MM.1S (cell line): ENCODE results near the gene POLR3GL.

Experiments used
- EZH2 ChIP-seq: fragments of 300-600 bp; sonication (generic); optimal IDR thresholded peaks from 2 replicates; pipeline ENCODE3; 2017; ENCODE audit warnings: low read depth, mild to moderate bottlenecking, antibody characterized with exemption, low read length, mixed read lengths
- TF ChIP-seq, protein P1 (sequence below): fragments of 300-600 bp; sonication (generic); IDR thresholded peaks from 2 replicates; pipeline ENCODE4 v1.5.1; 2016; ENCODE audit warnings: antibody characterized with exemption, low read length, mixed read lengths

DNA sequence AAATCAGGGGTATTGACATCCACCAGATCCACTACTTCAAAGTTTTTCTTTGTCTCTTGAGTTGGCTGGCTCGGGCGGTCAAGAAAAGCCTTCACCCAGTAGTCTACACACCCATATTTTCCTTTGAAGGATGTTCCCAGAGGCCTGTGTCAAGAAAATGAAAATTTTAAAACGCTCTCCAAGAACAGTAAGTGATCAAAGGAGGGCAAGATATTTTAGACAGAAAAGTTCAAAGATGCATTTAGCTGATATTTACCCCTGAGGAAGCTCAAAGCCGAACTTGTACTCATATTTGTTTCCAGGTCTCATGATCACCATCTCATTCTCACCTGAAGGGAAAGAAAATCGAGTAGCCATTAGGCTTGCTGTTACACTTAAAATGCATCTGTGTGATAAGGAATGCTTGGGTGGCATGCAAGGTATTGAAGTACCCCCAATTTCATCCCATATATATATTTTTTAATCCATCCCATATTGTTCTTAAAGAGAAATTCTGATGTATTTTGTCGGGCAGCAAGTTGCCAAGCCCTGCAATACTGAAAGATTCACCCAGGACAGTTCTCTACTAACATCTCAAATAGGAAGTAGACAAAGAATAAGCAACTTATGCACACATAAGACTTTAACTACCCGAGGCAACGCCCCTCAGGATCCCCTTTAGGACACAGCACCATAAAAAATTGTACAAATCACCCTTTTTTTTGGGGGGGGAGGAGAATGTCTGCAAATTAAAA lies 30.8 kb downstream of the POLR3GL start:
- TF ChIP-seq, protein P1, sequence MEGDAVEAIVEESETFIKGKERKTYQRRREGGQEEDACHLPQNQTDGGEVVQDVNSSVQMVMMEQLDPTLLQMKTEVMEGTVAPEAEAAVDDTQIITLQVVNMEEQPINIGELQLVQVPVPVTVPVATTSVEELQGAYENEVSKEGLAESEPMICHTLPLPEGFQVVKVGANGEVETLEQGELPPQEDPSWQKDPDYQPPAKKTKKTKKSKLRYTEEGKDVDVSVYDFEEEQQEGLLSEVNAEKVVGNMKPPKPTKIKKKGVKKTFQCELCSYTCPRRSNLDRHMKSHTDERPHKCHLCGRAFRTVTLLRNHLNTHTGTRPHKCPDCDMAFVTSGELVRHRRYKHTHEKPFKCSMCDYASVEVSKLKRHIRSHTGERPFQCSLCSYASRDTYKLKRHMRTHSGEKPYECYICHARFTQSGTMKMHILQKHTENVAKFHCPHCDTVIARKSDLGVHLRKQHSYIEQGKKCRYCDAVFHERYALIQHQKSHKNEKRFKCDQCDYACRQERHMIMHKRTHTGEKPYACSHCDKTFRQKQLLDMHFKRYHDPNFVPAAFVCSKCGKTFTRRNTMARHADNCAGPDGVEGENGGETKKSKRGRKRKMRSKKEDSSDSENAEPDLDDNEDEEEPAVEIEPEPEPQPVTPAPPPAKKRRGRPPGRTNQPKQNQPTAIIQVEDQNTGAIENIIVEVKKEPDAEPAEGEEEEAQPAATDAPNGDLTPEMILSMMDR, result no peak
- no peak for TF ChIP-seq EZH2
